GM12878 (cell line): ENCODE results near the gene MRPL28. TPM values are rescaled to one million over a fixed set of nuclear protein-coding genes. Genes with fewer than 3 reads are reported as not detected.

ENCODE experiments used
- ATAC-seq: fragments of 200-7000 bp; cut with Tn5 transposase; 3 replicates; pipeline ENCODE4 v1.9.1; 2020; ENCODE audit warnings: mild to moderate bottlenecking, moderate library complexity
- BruUV-seq: library from RNA; stranded (reverse); fragments of 400-500 nt; replicated peaks from 2 replicates; lab custom pipeline; 2021; lab: Mats Ljungman, UMichigan
- CTCF ChIA-PET: fragments of 300-600 bp; sonication (Branson Sonifier 250); formaldehyde crosslinking; extraction: SDS; loops from one replicate; lab custom pipeline; 2021; ENCODE audit warnings: inconsistent platforms; lab: Yijun Ruan, JAX
- POLR2A ChIA-PET: fragments of 350-600 bp; formaldehyde crosslinking; extraction: SDS; loops from one replicate; lab custom pipeline; 2021; ENCODE audit warnings: inconsistent platforms; lab: Charles Lee
- RAD21 ChIA-PET: fragments of 300-600 bp; sonication (Branson Sonifier 250); formaldehyde crosslinking; loops from one replicate; lab custom pipeline; 2023; ENCODE audit warnings: antibody characterized with exemption; ENCODE audit not compliant: unreplicated experiment; lab: Charles Lee
- SMC1A ChIA-PET: fragments of 300-600 bp; sonication (Branson Sonifier 250); formaldehyde crosslinking; loops from one replicate; lab custom pipeline; 2023; ENCODE audit not compliant: unreplicated experiment, uncharacterized antibody; lab: Charles Lee
- DNase-seq: peaks from one replicate; pipeline ENCODE4 v3.0.0-alpha.2; 2011; ENCODE audit warnings: low read depth, low spot score
- FAIRE-seq: peaks from 3 replicates; lab custom pipeline; 2011; peaks lifted over from hg19 to GRCh38; lab: Jason Lieb, UNC
- H2AFZ ChIP-seq: 2 replicates; pipeline ENCODE4 v1.6.0; 2011; ENCODE audit warnings: low read depth, low read length, control low read depth; ENCODE audit not compliant: control insufficient read depth
- H3K27ac ChIP-seq: 2 replicates; pipeline ENCODE4 v1.5.1; 2011; ENCODE audit warnings: control low read depth; ENCODE audit not compliant: control insufficient read depth, insufficient read depth
- H3K27me3 ChIP-seq, 2 experiments: replicated peaks in 1 of 2; 2 replicates each; pipeline versions ENCODE4 v1.6.0 to v1.6.1; 2011; ENCODE audit warnings: low read length in 1 of 2; ENCODE audit not compliant: control insufficient read depth in 2 of 2, insufficient read depth in 2 of 2
- H3K36me3 ChIP-seq, 2 experiments: 2 replicates each; pipeline ENCODE4 v1.5.1; 2011; ENCODE audit warnings: low read length in 1 of 2; ENCODE audit not compliant: control insufficient read depth in 2 of 2, insufficient read depth in 2 of 2
- H3K4me1 ChIP-seq: 2 replicates; pipeline ENCODE4 v1.6.1; 2011; ENCODE audit warnings: mild to moderate bottlenecking, low read length, moderate library complexity, mixed read lengths; ENCODE audit not compliant: control insufficient read depth, insufficient read depth
- H3K4me2 ChIP-seq: 2 replicates; pipeline ENCODE4 v1.6.0; 2011; ENCODE audit warnings: control low read depth; ENCODE audit not compliant: control insufficient read depth, insufficient read depth
- H3K4me3 ChIP-seq: fragments of 200-600 bp; sonication (generic); 2 replicates; pipeline ENCODE4 v1.5.1; 2016
- H3K79me2 ChIP-seq: 2 replicates; pipeline ENCODE4 v1.6.0; 2011; ENCODE audit warnings: low read length; ENCODE audit not compliant: control insufficient read depth, insufficient read depth
- H3K9ac ChIP-seq: 2 replicates; pipeline ENCODE4 v1.8.0; 2011; ENCODE audit warnings: low read length, control low read depth, mixed read lengths; ENCODE audit not compliant: control insufficient read depth, insufficient read depth
- H3K9me3 ChIP-seq: replicated peaks from 3 replicates; pipeline ENCODE4 v1.5.1; 2011; ENCODE audit warnings: mild to moderate bottlenecking, low read length; ENCODE audit not compliant: control insufficient read depth, insufficient read depth
- H4K20me1 ChIP-seq: 2 replicates; pipeline ENCODE4 v1.6.0; 2011; ENCODE audit not compliant: control insufficient read depth, insufficient read depth
- ASH2L ChIP-seq: fragments of 300-600, 200-600 bp; sonication (generic); IDR thresholded peaks from 2 replicates; pipeline ENCODE4 v1.6.1; 2017; ENCODE audit warnings: low read depth, mild to moderate bottlenecking, borderline replicate concordance
- CBX3 ChIP-seq: fragments of 200-600 bp; sonication (generic); IDR thresholded peaks from 2 replicates; pipeline ENCODE4 v1.6.1; 2016; ENCODE audit warnings: low read depth, borderline replicate concordance
- CHD2 ChIP-seq: IDR thresholded peaks from 2 replicates; pipeline ENCODE4 v1.6.1; 2011; ENCODE audit warnings: low read depth, low read length, improper control_type of control experiment, borderline replicate concordance
- EZH2 ChIP-seq: IDR thresholded peaks from 2 replicates; pipeline ENCODE4 v1.6.1; 2012; ENCODE audit warnings: low read depth, mild to moderate bottlenecking, control low read depth, inconsistent platforms, low read length, borderline replicate concordance; ENCODE audit not compliant: control insufficient read depth
- POLR2A ChIP-seq: IDR thresholded peaks from 2 replicates; pipeline ENCODE4 v1.6.1; 2011; ENCODE audit warnings: low read depth, mild to moderate bottlenecking, low read length
- RCOR1 ChIP-seq: conservative IDR thresholded peaks from 2 replicates; pipeline ENCODE4 v1.6.1; 2012; ENCODE audit warnings: low read depth, low read length, improper control_type of control experiment
- SIN3A ChIP-seq: IDR thresholded peaks from 2 replicates; pipeline ENCODE4 v1.6.1; 2012; ENCODE audit warnings: low read depth, low read length, improper control_type of control experiment
- SMAD5 ChIP-seq: IDR thresholded peaks from 2 replicates; pipeline ENCODE4 v1.6.1; 2016; ENCODE audit warnings: antibody characterized with exemption, low read depth
- WGBS: methylation state at CpG from one replicate; pipeline ENCODE4 v1.1.6; 2016; ENCODE audit warnings: low lambda C conversion rate; ENCODE audit not compliant: insufficient replicate concordance, insufficient coverage; ENCODE audit errors: missing lambda C conversion rate; 5-methylcytosine and 5-hydroxymethylcytosine counted together
- in situ Hi-C: fragments of 300-500 bp; cut with MboI; formaldehyde crosslinking; loops from 9 replicates; pipeline ENCODE4 v1.14.3; 2018; ENCODE audit warnings: mixed read lengths
- intact Hi-C: fragments of 100-400 bp; cut with micrococcal nuclease; formaldehyde crosslinking; loops from one replicate; pipeline ENCODE4 v1.14.2; 2022; ENCODE audit not compliant: unreplicated experiment
- polyA plus RNA-seq, 11 experiments: library from polyadenylated mRNA; depleted of rRNA in 4 of 11; unstranded in 6 of 11; stranded (reverse) in 5 of 11; fragments of >200 nt; fragmentation: Nextera tagmentation in 4 of 11; fragmentation: Illumina TruSeq in 1 of 11; extraction: Ambion mirVana in 4 of 11; extraction: Trizol in 1 of 11; gene quantifications; 1 replicate in 1 of 11; 2 replicates in 10 of 11; pipeline versions ENCODE4 v1.2.1 to v1.2.3, GENCODE V29; 2011 to 2016; ENCODE audit warnings: inconsistent platforms in 2 of 11, missing spikeins in 2 of 11, low read depth in 1 of 11
- total RNA-seq, 4 experiments: library from RNA; depleted of rRNA in 3 of 4; stranded (reverse); fragments of >200 nt in 3 of 4; fragmentation: Illumina TruSeq in 1 of 4; extraction: Trizol in 1 of 4; gene quantifications; 2 replicates each; pipeline versions ENCODE4 v1.2.1 to v1.2.3, GENCODE V29; 2013 to 2021
- TF ChIP-seq, protein P1 (sequence below): fragments of 450-650 bp; IDR thresholded peaks from 2 replicates; pipeline ENCODE4 v1.6.1; 2017; ENCODE audit warnings: mild to moderate bottlenecking, low read depth, inconsistent platforms; ENCODE audit not compliant: poor library complexity, severe bottlenecking
- TF ChIP-seq, protein P2 (sequence below): fragments of 450-650 bp; formaldehyde crosslinking; IDR thresholded peaks from 2 replicates; pipeline ENCODE4 v1.4.0; 2020; ENCODE audit warnings: mild to moderate bottlenecking, moderate library complexity

The MRPL28 gene
- total and polyA plus RNA-seq, 10 of the 15 experiments (the other 5 are each of a cell fraction or from before 2014, with no cell fraction given) = 1.6 to 185 (median 110) TPM

DNA sequence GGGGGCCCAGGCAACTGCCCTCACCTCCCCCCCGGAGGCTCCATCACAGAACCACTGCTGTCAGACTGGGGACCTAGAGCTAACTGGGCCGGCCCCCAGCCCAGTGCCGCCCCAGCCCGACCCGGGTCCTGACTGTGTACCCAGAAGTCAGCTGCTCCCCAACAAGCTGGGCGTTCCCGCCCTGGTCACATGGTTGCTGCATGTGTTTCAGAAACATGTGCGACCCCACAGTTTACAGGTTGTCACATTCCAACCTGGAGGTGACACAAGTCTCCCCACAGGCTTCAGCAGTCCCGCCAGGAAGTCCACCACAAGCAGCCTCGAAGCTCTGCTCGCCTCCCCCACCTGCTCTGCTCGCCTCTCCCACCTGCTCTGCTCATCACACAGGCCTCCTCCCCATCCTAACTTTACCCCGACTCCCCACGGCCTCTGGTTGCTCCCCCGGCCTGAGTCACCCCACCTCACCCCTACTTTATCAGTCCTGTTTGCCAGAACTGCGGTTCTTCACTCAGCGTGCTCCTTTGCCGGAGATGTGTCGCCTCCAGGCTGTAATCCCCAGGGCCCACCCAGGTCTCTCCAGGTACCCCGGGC lies 968 bp downstream of the MRPL28 start:
- Histone ChIP-seq H3K4me2 (peak overlapping the region; percentile 79), H3K36me3 (peaks cover 5 to 17% of the 10 kb centered on the region in 2 experiments; a peak in 3 of 4 replicates)
- no peak for FAIRE-seq

More for the DNA sequence above, 968 bp downstream of the MRPL28 start:
- DNase-seq = no peak
- in situ Hi-C loops = loop anchor here (5.0 kb wide), 1 partner anchor 262 kb away; no protein-coding TSS in a partner anchor
- CTCF ChIA-PET = no interaction called here
- Histone ChIP-seq H3K79me2 (peaks cover 4% of the 10 kb centered on the region), H3K4me1 (peaks cover 4% of the 10 kb centered on the region; the same call in 1 of the 2 replicates), H3K9ac (peak overlapping the region; percentile 46), H3K4me3 (peak overlapping the region; percentile 65), H3K27ac (no peak overlapping the region), H3K27me3 (no peaks in the 10 kb centered on the region), H2AFZ (no peak overlapping the region), H4K20me1 (no peaks in the 10 kb centered on the region), H3K9me3 (no peaks in the 10 kb centered on the region)
- no peak for TF ChIP-seq SMAD5
- TF ChIP-seq CBX3 = no peak
- no peak for TF ChIP-seq EZH2
- TF ChIP-seq RCOR1 = no peak
- no peak for TF ChIP-seq ASH2L
- TF ChIP-seq, protein P1, sequence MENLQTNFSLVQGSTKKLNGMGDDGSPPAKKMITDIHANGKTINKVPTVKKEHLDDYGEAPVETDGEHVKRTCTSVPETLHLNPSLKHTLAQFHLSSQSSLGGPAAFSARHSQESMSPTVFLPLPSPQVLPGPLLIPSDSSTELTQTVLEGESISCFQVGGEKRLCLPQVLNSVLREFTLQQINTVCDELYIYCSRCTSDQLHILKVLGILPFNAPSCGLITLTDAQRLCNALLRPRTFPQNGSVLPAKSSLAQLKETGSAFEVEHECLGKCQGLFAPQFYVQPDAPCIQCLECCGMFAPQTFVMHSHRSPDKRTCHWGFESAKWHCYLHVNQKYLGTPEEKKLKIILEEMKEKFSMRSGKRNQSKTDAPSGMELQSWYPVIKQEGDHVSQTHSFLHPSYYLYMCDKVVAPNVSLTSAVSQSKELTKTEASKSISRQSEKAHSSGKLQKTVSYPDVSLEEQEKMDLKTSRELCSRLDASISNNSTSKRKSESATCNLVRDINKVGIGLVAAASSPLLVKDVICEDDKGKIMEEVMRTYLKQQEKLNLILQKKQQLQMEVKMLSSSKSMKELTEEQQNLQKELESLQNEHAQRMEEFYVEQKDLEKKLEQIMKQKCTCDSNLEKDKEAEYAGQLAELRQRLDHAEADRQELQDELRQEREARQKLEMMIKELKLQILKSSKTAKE = no peak
- no peak for TF ChIP-seq SIN3A
- TF ChIP-seq, protein P2, sequence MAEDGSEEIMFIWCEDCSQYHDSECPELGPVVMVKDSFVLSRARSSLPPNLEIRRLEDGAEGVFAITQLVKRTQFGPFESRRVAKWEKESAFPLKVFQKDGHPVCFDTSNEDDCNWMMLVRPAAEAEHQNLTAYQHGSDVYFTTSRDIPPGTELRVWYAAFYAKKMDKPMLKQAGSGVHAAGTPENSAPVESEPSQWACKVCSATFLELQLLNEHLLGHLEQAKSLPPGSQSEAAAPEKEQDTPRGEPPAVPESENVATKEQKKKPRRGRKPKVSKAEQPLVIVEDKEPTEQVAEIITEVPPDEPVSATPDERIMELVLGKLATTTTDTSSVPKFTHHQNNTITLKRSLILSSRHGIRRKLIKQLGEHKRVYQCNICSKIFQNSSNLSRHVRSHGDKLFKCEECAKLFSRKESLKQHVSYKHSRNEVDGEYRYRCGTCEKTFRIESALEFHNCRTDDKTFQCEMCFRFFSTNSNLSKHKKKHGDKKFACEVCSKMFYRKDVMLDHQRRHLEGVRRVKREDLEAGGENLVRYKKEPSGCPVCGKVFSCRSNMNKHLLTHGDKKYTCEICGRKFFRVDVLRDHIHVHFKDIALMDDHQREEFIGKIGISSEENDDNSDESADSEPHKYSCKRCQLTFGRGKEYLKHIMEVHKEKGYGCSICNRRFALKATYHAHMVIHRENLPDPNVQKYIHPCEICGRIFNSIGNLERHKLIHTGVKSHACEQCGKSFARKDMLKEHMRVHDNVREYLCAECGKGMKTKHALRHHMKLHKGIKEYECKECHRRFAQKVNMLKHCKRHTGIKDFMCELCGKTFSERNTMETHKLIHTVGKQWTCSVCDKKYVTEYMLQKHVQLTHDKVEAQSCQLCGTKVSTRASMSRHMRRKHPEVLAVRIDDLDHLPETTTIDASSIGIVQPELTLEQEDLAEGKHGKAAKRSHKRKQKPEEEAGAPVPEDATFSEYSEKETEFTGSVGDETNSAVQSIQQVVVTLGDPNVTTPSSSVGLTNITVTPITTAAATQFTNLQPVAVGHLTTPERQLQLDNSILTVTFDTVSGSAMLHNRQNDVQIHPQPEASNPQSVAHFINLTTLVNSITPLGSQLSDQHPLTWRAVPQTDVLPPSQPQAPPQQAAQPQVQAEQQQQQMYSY = no peak
- no peak for TF ChIP-seq POLR2A
- no peak for TF ChIP-seq CHD2
- WGBS = 77% methylated on average over 20 of the region's 20 CpGs
- intact Hi-C loops = no loop called here
- no peak for ATAC-seq
- SMC1A ChIA-PET = interaction anchor here (0.6 kb wide), 1 partner anchor 13 kb away, joined by 3 read pairs; no protein-coding TSS in a partner anchor
- POLR2A ChIA-PET = no interaction called here
- no TSS peak for BruUV-seq
- RAD21 ChIA-PET = no interaction called here
